Erythroblast (primary cell): ENCODE measurements around the gene MERTK.

Source experiments
- GATA1 ChIP-seq: IDR thresholded peaks from 2 replicates; pipeline ENCODE4 v1.6.1; 2011; ENCODE audit warnings: low read depth, mild to moderate bottlenecking, control low read depth, low read length, moderate library complexity
- POLR2A ChIP-seq: IDR thresholded peaks from 2 replicates; pipeline ENCODE4 v1.6.1; 2011; ENCODE audit warnings: mild to moderate bottlenecking, low read length

DNA sequence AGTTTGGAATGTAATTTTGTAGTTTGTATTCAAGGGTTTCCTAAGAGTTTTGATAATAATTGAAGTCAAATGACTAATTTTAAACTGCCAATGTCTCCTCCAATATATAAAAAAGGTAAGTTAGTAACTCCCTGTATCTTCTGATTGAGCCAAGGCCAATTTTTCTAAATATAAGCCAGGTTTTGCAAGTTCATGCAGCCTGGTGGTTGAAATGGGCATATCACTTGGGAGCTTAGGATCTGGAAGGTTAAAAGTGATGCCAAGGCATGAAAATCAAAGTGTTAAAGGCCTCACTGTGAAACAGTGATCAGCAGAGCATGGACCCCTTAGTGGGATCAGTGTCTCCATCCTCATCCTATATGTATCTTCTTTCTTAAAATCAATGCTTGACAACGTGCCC, 60.5 kb downstream of the MERTK start:
- TF ChIP-seq POLR2A (no peak), GATA1 (no peak)
